Panc1 (cell line): ENCODE data around the gene EPX. TPM values are rescaled to one million over a fixed set of nuclear protein-coding genes. Genes with fewer than 3 reads are reported as not detected.

ENCODE experiments used
- ATAC-seq: fragments of 200-7000 bp; cut with Tn5 transposase; 2 replicates; pipeline ENCODE4 v1.9.1; 2020; ENCODE audit warnings: mild to moderate bottlenecking, moderate library complexity
- BruUV-seq: library from RNA; stranded (reverse); fragments of 400-500 nt; replicated peaks from 2 replicates; lab custom pipeline; 2021; lab: Mats Ljungman, UMichigan
- CTCF ChIA-PET: fragments of 300-600 bp; sonication (Branson Sonifier 250); formaldehyde crosslinking; loops from one replicate; lab custom pipeline; 2022; ENCODE audit warnings: antibody characterized with exemption; lab: Charles Lee
- POLR2A ChIA-PET: fragments of 300-600 bp; sonication (Branson Sonifier 250); formaldehyde crosslinking; loops from one replicate; lab custom pipeline; 2022; ENCODE audit warnings: antibody characterized with exemption; lab: Charles Lee
- DNase-seq: peaks from one replicate; pipeline ENCODE4 v3.0.0-alpha.2; 2010; ENCODE audit warnings: low read depth, low spot score
- H3K27ac ChIP-seq: 2 replicates; pipeline ENCODE4 v1.5.1; 2011; ENCODE audit warnings: mild to moderate bottlenecking, low read length, inconsistent platforms
- H3K27me3 ChIP-seq: fragments of 200-500 bp; sonication (Bioruptor generic); 2 replicates; pipeline ENCODE4 v1.6.0; 2014; ENCODE audit warnings: low read length, inconsistent platforms; ENCODE audit not compliant: control insufficient read depth, insufficient read depth
- H3K36me3 ChIP-seq: fragments of 200-500 bp; sonication (Bioruptor generic); 2 replicates; pipeline ENCODE4 v1.5.1; 2014; ENCODE audit warnings: inconsistent platforms, mild to moderate bottlenecking, low read length, moderate library complexity; ENCODE audit not compliant: control insufficient read depth, insufficient read depth
- H3K4me1 ChIP-seq: 2 replicates; pipeline ENCODE4 v1.5.1; 2011; ENCODE audit warnings: inconsistent platforms, mild to moderate bottlenecking, low read length, moderate library complexity; ENCODE audit not compliant: control insufficient read depth, insufficient read depth
- H3K4me3 ChIP-seq, 2 experiments: 2 replicates each; pipeline ENCODE4 v1.5.1; 2011 to 2012; ENCODE audit warnings: low read depth in 2 of 2, low read length in 2 of 2, mild to moderate bottlenecking in 2 of 2, inconsistent platforms in 1 of 2, moderate library complexity in 1 of 2
- H3K9me3 ChIP-seq: fragments of 200-500 bp; sonication (Bioruptor generic); 2 replicates; pipeline ENCODE4 v1.5.1; 2014; ENCODE audit warnings: low read depth, mild to moderate bottlenecking, inconsistent platforms, low read length, moderate library complexity; ENCODE audit not compliant: control insufficient read depth, insufficient read depth
- POLR2AphosphoS5 ChIP-seq: IDR thresholded peaks from 2 replicates; pipeline ENCODE4 v1.6.1; 2012; ENCODE audit warnings: mild to moderate bottlenecking, low read depth, low read length, moderate library complexity
- SIN3A ChIP-seq: IDR thresholded peaks from 2 replicates; pipeline ENCODE4 v1.6.1; 2012; ENCODE audit warnings: low read depth, mild to moderate bottlenecking, low read length, moderate library complexity, borderline replicate concordance; ENCODE audit not compliant: insufficient read depth
- TCF7L2 ChIP-seq: IDR thresholded peaks from 2 replicates; pipeline ENCODE4 v1.6.1; 2011; ENCODE audit warnings: mild to moderate bottlenecking, low read depth, low read length, inconsistent platforms
- in situ Hi-C: cut with HindIII; loops from 2 replicates; pipeline ENCODE4 v1.10.0; 2016; ENCODE audit warnings: low sequenced_read_pairs, low pct_unique_long_range_greater_than_20kb
- intact Hi-C: fragments of 100-400 bp; cut with micrococcal nuclease; formaldehyde crosslinking; loops from one replicate; pipeline ENCODE4 v1.10.0; 2022; ENCODE audit not compliant: unreplicated experiment
- total RNA-seq: library from RNA; stranded (reverse); gene quantifications from one replicate; pipeline ENCODE4 v1.2.1, GENCODE V29; 2021; ENCODE audit not compliant: unreplicated experiment
- TF ChIP-seq, protein P1 (sequence below), 2 experiments: IDR thresholded peaks; 2 replicates each; pipeline ENCODE4 v1.6.1; 2011 to 2012; ENCODE audit warnings: low read depth in 2 of 2, control low read depth in 1 of 2, low read length in 1 of 2, mild to moderate bottlenecking in 1 of 2, moderate library complexity in 1 of 2; ENCODE audit not compliant: insufficient read depth in 1 of 2
- TF ChIP-seq, protein P2 (sequence below): fragments of 450-650 bp; IDR thresholded peaks from 2 replicates; pipeline ENCODE4 v1.5.1; 2017; ENCODE audit warnings: mild to moderate bottlenecking

Gene EPX
- total RNA-seq, 1 experiment from 2014 or later, result not detected

DNA sequence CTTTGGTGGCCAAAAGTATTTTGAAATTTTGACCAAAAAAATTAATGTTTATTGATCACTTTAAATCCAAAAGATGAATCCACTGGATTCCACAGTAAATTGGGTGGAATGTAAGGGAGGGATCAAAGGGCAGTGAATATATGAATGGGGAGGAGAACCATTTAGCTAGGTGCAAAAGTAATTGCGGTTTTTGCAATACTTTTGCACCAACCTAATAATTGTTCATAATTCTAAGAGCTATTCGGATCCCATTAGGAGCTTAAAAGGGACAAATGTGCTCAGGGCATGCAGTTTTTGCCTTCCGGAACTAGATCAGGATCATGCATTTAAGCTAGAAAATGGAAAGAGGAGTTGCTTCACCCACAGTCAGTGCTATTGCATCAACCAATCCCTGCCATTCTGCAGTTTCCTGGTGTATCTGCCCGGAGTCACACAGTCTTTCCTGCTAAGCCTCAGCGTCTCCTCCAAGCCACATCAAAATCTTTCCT is 45.7 kb downstream of the EPX start, which contains the start of gene LPO:
LPO (plus strand) TSS at position 438 of the 488 bp plus-strand sequence. CDS start 4,396 bp downstream, outside the sequence.
- Histone ChIP-seq H3K27ac (no peak within 1 kb of the TSS), H3K36me3 (no peaks in the 10 kb centered on the region), H3K9me3 (no peaks in the 10 kb centered on the region), H3K4me1 (no peaks in the 10 kb centered on the region), H3K4me3 (no peak within 1 kb of the TSS), H3K27me3 (peaks cover 24% of the 10 kb centered on the region)
- in situ Hi-C loops, result no loop called here
- intact Hi-C loops, result no loop called here
- DNase-seq, result no peak
- CTCF ChIA-PET, result no interaction called here
- TF ChIP-seq POLR2AphosphoS5 (no peak), SIN3A (no peak)
- POLR2A ChIA-PET, result no interaction called here
- no peak for ATAC-seq
- BruUV-seq, result no TSS peak

DNA sequence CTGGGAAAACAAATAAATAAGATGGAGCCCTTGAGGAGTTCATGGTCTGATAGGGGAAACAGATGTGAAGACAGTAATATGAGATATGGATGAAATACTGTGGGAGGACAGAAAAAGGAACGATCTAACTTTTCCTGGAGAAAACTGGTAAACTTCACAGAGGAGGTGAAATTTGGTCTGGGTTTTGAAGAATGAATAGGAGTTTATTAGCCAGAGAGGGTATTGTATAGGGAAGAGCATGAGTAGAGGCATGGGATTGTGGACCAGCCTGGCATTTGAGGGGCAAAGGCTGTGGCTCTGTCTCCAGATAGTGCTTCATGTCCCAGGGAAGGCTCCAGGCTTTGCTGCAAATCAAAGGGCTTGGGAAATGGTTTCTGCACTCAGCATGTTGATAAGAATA is 47.5 kb downstream of the EPX start:
- CTCF ChIA-PET, result no interaction called here
- intact Hi-C loops, result no loop called here
- H3K27me3 ChIP-seq, result peaks cover 20% of the 10 kb centered on the region

More for the DNA sequence above, 47.5 kb downstream of the EPX start:
- Histone ChIP-seq H3K9me3 (no peaks in the 10 kb centered on the region), H3K4me1 (no peaks in the 10 kb centered on the region), H3K36me3 (no peaks in the 10 kb centered on the region), H3K4me3 (no peak overlapping the region), H3K27ac (no peak overlapping the region)
- ATAC-seq (no peak), DNase-seq (no peak)
- no TSS peak for BruUV-seq
- in situ Hi-C loops, result no loop called here
- no peak for TF ChIP-seq POLR2AphosphoS5
- TF ChIP-seq, protein P1, sequence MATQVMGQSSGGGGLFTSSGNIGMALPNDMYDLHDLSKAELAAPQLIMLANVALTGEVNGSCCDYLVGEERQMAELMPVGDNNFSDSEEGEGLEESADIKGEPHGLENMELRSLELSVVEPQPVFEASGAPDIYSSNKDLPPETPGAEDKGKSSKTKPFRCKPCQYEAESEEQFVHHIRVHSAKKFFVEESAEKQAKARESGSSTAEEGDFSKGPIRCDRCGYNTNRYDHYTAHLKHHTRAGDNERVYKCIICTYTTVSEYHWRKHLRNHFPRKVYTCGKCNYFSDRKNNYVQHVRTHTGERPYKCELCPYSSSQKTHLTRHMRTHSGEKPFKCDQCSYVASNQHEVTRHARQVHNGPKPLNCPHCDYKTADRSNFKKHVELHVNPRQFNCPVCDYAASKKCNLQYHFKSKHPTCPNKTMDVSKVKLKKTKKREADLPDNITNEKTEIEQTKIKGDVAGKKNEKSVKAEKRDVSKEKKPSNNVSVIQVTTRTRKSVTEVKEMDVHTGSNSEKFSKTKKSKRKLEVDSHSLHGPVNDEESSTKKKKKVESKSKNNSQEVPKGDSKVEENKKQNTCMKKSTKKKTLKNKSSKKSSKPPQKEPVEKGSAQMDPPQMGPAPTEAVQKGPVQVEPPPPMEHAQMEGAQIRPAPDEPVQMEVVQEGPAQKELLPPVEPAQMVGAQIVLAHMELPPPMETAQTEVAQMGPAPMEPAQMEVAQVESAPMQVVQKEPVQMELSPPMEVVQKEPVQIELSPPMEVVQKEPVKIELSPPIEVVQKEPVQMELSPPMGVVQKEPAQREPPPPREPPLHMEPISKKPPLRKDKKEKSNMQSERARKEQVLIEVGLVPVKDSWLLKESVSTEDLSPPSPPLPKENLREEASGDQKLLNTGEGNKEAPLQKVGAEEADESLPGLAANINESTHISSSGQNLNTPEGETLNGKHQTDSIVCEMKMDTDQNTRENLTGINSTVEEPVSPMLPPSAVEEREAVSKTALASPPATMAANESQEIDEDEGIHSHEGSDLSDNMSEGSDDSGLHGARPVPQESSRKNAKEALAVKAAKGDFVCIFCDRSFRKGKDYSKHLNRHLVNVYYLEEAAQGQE (IDR thresholded peaks at IDR 0.05; ENCODE audit: insufficient read depth in 1 of 2, low read depth in 2 of 2, low read length in 1 of 2), result no peak
- no peak for TF ChIP-seq SIN3A
- TF ChIP-seq, protein P2, sequence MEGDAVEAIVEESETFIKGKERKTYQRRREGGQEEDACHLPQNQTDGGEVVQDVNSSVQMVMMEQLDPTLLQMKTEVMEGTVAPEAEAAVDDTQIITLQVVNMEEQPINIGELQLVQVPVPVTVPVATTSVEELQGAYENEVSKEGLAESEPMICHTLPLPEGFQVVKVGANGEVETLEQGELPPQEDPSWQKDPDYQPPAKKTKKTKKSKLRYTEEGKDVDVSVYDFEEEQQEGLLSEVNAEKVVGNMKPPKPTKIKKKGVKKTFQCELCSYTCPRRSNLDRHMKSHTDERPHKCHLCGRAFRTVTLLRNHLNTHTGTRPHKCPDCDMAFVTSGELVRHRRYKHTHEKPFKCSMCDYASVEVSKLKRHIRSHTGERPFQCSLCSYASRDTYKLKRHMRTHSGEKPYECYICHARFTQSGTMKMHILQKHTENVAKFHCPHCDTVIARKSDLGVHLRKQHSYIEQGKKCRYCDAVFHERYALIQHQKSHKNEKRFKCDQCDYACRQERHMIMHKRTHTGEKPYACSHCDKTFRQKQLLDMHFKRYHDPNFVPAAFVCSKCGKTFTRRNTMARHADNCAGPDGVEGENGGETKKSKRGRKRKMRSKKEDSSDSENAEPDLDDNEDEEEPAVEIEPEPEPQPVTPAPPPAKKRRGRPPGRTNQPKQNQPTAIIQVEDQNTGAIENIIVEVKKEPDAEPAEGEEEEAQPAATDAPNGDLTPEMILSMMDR, result no peak
- TF ChIP-seq TCF7L2, result no peak
- POLR2A ChIA-PET, result no interaction called here
